ENCODE data around the gene LRRC45.

LRRC45 gene

GRCh38 chr17:81977211-81977808 is 45.8 kb upstream of the LRRC45 start, which contains the start of gene ASPSCR1 (continued):
- TF ChIP-seq PRDM4 (tag by site-specific recombination; IDR thresholded peaks at IDR 0.05) (0 out of 2 replicates have a peak, but pooled peaks have one; percentile 8), KLF16 (tag by site-specific recombination; IDR thresholded peaks at IDR 0.05) (peak; percentile 82; the same call in 1 of the 2 replicates), ZNF561 (tag by site-specific recombination; IDR thresholded peaks at IDR 0.05; ENCODE audit: borderline replicate concordance) (peak; percentile 71; the same call in 1 of the 2 replicates), YY2 (tag by site-specific recombination; IDR thresholded peaks at IDR 0.05) (peak; percentile 73; the same call in 1 of the 2 replicates), ZNF776 (tag by site-specific recombination; IDR thresholded peaks at IDR 0.05; ENCODE audit: borderline replicate concordance) (no peak), ZNF621 (tag by site-specific recombination; IDR thresholded peaks at IDR 0.05) (no peak), HOXC10 (CRISPR knock-in tag; IDR thresholded peaks at IDR 0.05) (no peak), ATF2 (tag by site-specific recombination; IDR thresholded peaks at IDR 0.05; ENCODE audit: low read depth) (no peak), PRDM10 (tag by site-specific recombination; IDR thresholded peaks at IDR 0.05) (no peak), ZNF707 (tag by site-specific recombination; IDR thresholded peaks at IDR 0.05) (no peak), CTCF (tag by site-specific recombination; IDR thresholded peaks at IDR 0.05) (no peak), ELK4 (IDR thresholded peaks at IDR 0.05; ENCODE audit: borderline replicate concordance, low read depth, low read length) (peak; percentile 62; the same call in 1 of the 2 replicates), ZNF202 (tag by site-specific recombination; IDR thresholded peaks at IDR 0.05; ENCODE audit: borderline replicate concordance) (no peak), ZNF670 (tag by site-specific recombination; IDR thresholded peaks at IDR 0.05; ENCODE audit: low read depth) (no peak), ZBTB6 (tag by site-specific recombination; IDR thresholded peaks at IDR 0.05) (peak; percentile 26; the same call in 1 of the 2 replicates), ZBTB49 (tag by site-specific recombination; IDR thresholded peaks at IDR 0.05; ENCODE audit: low read depth) (no peak), ZNF362 (tag by site-specific recombination; IDR thresholded peaks at IDR 0.05) (no peak), ZNF341 (tag by site-specific recombination; IDR thresholded peaks at IDR 0.05; ENCODE audit: low read depth) (no peak), ZSCAN5A (tag by site-specific recombination; IDR thresholded peaks at IDR 0.05) (no peak), SP7 (tag by site-specific recombination; IDR thresholded peaks at IDR 0.05) (0 out of 2 replicates have a peak, but pooled peaks have one; percentile 31), ZNF777 (tag by site-specific recombination; IDR thresholded peaks at IDR 0.05; ENCODE audit: borderline replicate concordance) (no peak)

Data from HEK293 (cell line).